GM12864 (cell line): ENCODE measurements around the gene CTDSPL.

Source experiments
- DNase-seq: peaks from one replicate; pipeline ENCODE4 v3.0.0-alpha.2; 2011; ENCODE audit warnings: low read depth
- H3K4me3 ChIP-seq: 2 replicates; pipeline ENCODE4 v1.5.1; 2011; ENCODE audit warnings: mild to moderate bottlenecking, low read depth, low read length, control low read depth
- TF ChIP-seq, protein P1 (sequence below): IDR thresholded peaks from 2 replicates; pipeline ENCODE4 v1.5.1; 2011; ENCODE audit warnings: low read depth, mild to moderate bottlenecking, moderate library complexity, low read length, control low read depth, inconsistent platforms; ENCODE audit errors: missing control alignments

Gene CTDSPL

DNA sequence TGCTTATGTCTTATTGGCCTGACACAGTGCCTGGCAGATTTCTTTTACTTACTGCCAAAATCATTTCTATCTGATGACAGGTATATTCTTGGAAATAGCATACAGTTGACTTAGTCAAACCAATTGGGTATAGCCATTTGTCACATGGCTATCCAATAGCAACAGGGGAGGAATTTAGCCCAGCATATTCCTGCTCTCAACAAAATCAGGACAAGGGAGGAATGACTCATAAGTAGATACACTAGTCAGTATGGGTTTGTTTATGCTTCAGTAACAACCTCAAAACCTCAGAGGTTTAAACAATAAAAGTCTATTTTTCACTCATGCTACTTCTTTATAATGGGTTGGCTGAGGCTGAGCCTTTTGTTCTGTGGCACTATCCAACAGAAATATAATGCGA, 90.9 kb downstream of the CTDSPL start:
- no peak for DNase-seq
- no peak overlapping the region for H3K4me3 ChIP-seq
- TF ChIP-seq, protein P1, sequence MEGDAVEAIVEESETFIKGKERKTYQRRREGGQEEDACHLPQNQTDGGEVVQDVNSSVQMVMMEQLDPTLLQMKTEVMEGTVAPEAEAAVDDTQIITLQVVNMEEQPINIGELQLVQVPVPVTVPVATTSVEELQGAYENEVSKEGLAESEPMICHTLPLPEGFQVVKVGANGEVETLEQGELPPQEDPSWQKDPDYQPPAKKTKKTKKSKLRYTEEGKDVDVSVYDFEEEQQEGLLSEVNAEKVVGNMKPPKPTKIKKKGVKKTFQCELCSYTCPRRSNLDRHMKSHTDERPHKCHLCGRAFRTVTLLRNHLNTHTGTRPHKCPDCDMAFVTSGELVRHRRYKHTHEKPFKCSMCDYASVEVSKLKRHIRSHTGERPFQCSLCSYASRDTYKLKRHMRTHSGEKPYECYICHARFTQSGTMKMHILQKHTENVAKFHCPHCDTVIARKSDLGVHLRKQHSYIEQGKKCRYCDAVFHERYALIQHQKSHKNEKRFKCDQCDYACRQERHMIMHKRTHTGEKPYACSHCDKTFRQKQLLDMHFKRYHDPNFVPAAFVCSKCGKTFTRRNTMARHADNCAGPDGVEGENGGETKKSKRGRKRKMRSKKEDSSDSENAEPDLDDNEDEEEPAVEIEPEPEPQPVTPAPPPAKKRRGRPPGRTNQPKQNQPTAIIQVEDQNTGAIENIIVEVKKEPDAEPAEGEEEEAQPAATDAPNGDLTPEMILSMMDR, result no peak

DNA sequence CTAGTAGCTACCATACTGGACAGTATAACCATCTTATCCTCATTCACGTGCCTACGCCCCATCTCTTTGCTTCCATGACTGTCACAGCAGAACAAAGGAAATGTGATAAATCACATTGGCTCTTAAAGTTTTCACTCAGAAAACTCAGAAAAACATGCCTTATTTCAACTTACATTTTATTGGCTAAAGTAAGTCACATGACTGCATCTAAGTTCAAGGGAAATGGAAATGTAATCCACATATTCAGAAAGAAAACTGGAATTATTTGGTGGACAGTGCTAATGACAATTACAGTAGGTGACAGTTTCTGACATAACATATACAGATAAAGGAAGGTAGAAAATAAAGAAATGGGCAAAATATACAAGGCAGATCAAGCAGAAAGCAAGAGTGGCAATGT, 91.5 kb downstream of the CTDSPL start:
- no peak overlapping the region for H3K4me3 ChIP-seq
- DNase-seq, result no peak
- TF ChIP-seq, protein P1, result no peak

DNA sequence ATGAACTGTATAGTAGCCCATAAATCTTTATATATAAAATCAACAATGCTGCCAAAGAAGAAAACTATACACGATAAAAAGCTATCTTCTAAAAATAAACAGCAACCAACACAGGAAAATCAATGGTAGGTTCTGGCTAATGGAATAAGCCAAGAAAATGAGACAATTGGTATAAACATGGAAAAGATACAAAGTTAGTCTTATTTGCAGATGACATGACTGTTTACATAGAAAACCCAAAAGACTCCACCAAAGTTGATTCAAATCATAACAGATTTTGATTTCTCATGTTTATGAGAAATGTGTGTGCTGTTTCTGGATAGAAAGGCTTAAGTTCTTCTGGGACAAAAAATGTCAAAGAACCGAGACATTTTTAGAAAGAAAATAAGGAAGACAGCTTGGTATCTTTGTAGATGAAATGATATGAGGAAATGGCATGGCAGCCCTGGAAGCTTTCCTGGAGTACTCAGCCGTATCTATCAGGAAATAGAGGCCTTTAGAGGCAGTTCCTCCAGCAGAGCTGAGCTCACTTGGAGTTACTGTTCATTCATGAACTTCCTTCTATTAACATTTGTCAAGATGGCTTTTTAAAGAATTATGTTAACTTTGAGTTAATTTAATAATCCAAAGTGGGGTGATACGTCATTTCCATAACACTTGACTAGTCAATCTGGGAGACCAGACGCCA, 92.2 kb downstream of the CTDSPL start:
- no peak for DNase-seq
- TF ChIP-seq, protein P1, result no peak

DNA sequence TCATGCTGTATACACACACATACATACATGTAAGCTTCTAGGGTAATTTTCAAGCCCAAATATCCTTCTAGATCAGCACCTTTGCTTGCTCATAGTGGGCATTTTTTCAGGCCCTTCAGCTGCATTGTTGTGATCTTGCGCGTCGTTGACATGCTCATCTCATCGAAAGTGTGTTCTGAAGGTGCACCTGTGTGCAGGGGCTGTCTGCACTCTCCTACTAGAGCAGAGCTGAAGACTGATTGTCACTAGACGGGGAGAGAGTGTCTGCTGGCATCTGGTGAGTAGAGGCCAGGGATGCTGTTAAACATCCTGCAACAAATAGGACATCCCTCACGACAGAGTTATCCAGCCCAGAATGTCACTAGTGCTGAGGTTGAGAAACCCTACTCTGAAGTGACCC, 93.2 kb downstream of the CTDSPL start:
- TF ChIP-seq, protein P1, result no peak
- DNase-seq, result no peak
- H3K4me3 ChIP-seq, result no peak overlapping the region

More for the DNA sequence above, 92.2 kb downstream of the CTDSPL start:
- H3K4me3 ChIP-seq, result no peak overlapping the region

DNA sequence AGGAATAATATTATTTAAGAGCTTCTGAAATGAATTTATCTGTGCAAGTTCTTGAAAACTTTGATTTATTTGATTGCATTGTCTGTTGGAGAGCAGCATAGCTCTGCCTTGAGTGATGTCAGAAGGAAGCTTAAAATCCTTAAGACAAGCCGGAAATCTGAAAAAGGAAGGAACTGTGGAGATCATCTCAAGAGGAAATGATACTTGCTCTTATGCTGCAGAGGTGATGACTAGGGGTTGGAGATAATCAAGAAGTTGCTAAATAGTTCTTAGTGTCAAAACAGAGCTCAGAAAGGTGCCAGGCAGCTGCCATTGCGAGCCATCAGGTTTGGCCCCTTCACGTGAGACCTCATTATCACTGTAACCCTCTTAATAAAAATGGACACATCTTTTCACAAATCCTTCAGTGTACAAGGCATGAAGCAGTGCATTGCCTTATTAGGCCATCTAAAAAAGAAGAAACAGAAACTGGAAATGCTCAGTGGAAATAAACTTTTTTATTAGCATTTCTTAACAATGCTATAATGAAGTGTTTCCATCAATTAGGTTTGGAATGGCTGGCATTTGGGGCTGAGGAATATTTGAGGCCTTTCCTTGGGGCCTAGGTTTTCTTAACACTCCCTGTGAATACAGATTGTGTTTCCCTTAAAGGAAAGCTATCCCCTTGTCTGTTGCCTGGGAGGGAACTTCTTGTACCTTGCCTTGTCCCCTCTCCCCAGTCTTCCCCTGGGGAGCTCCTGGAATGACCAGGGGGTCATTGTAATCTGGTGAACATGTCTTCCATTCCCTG, 94.4 kb downstream of the CTDSPL start:
- no peak for DNase-seq
- H3K4me3 ChIP-seq, result no peak overlapping the region
- TF ChIP-seq, protein P1, result no peak

DNA sequence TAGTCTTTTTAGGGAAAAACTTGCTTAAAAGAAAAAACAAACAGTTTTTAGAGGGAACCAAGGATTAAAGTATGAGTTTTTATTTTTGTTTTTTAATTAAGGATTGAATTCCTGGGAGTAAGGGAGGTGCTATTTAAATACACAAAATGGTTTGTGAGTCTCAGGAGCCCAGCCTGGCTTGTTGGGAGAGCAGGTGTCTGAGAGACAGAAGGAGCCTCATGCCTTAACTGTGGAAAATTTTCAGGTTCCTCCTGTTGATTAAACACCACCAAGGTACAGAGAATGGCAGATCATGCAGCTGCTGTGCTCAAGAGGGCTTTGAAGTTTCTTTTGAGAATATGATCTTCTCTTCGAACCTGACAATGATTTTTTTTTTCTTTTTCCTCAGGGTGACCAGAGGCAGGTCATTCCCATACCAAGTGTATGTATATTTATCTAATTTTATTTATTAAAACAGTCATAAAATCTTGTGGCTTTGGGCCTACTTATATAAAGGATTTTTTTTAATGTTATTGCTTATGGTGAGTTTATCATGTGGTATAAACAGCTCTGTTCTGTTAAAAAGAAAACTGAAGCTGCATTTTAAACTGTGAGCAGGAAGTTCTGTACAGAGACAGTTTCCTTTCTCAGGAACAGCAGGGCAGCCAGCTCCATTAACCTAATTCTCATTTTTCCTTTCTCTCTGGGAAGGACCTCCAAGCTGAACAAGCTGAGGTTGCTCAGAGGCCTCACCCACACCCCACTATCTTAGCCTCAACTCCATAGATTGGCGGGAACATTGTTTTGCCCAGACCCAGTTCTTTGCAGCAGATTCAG, 95.3 kb downstream of the CTDSPL start:
- TF ChIP-seq, protein P1, result no peak
- no peak overlapping the region for H3K4me3 ChIP-seq

More for the DNA sequence above, 95.3 kb downstream of the CTDSPL start:
- DNase-seq, result no peak
